Stimulated activated CD8-positive, alpha-beta memory T cell treated with anti-CD3 and anti-CD28 coated beads, Interleukin-12 subunit alpha, Interleukin-12 subunit beta, amount 100 ng/mL, for 24 hours (primary cell): ENCODE measurements around the gene VWA5A.

Source experiments
- DNase-seq: peaks from one replicate; pipeline ENCODE4 v3.0.0-alpha.2; 2020; ENCODE audit errors: extremely low read depth

VWA5A gene

GRCh38 chr11:124114942-124115781 lies at the start of gene VWA5A:
TSS of gene VWA5A (plus strand) at chr11:124115450. CDS start at chr11:124117512, 2,062 bp downstream.
- peak; percentile 37 for DNase-seq

- no peak for DNase-seq
Observed at GRCh38 chr11:124068601-124069110, 46.6 kb upstream of the VWA5A start.

GRCh38 chr11:124069429-124070401 lies 45.5 kb upstream of the VWA5A start:
- no peak for DNase-seq

- DNase-seq, result peak; percentile 20
Observed at GRCh38 chr11:124070915-124071622, 44.2 kb upstream of the VWA5A start.

GRCh38 chr11:124071623-124071948 lies 43.7 kb upstream of the VWA5A start:
- DNase-seq, result no peak

- DNase-seq, result no peak
Observed at GRCh38 chr11:124072147-124072546, 43.1 kb upstream of the VWA5A start.

- DNase-seq, result no peak
Observed at GRCh38 chr11:124074554-124074953, 40.7 kb upstream of the VWA5A start.

- no peak for DNase-seq
Observed at GRCh38 chr11:124075492-124075840, 39.8 kb upstream of the VWA5A start.

- no peak for DNase-seq
Observed at GRCh38 chr11:124075841-124076651, 39.2 kb upstream of the VWA5A start.

- DNase-seq, result no peak
Observed at GRCh38 chr11:124077266-124077665, 38.0 kb upstream of the VWA5A start.

- no peak for DNase-seq
Observed at GRCh38 chr11:124078591-124078990, 36.7 kb upstream of the VWA5A start.

GRCh38 chr11:124079631-124080326 lies 35.5 kb upstream of the VWA5A start:
- DNase-seq, result no peak

GRCh38 chr11:124080327-124081001 lies 34.8 kb upstream of the VWA5A start:
- no peak for DNase-seq

- no peak for DNase-seq
Observed at GRCh38 chr11:124081483-124081882, 33.8 kb upstream of the VWA5A start.

GRCh38 chr11:124082371-124082770 lies 32.9 kb upstream of the VWA5A start:
- DNase-seq, result no peak

- DNase-seq, result no peak
Observed at GRCh38 chr11:124085583-124085982, 29.7 kb upstream of the VWA5A start.

- no peak for DNase-seq
Observed at GRCh38 chr11:124085997-124086846, 29.0 kb upstream of the VWA5A start.

- no peak for DNase-seq
Observed at GRCh38 chr11:124090996-124091395, 24.3 kb upstream of the VWA5A start.

- no peak for DNase-seq
Observed at GRCh38 chr11:124093330-124093729, 21.9 kb upstream of the VWA5A start.
